WTC11 (cell line): ENCODE measurements around the gene MICAL1. TPM values are rescaled to one million over a fixed set of nuclear protein-coding genes. Genes with fewer than 3 reads are reported as not detected.

Experiments used
- ATAC-seq: fragments of 200-7000 bp; cut with Tn5 transposase; 2 replicates; pipeline ENCODE4 v1.10.0; 2021; ENCODE audit warnings: mild to moderate bottlenecking, moderate library complexity
- CTCF ChIA-PET: fragments of 300-600 bp; sonication (Branson Sonifier 250); formaldehyde crosslinking; loops from one replicate; lab custom pipeline; 2021; ENCODE audit warnings: antibody characterized with exemption; lab: Charles Lee
- POLR2A ChIA-PET: fragments of 350-600 bp; sonication (Branson Sonifier 250); formaldehyde crosslinking; loops from one replicate; lab custom pipeline; 2021; ENCODE audit warnings: antibody characterized with exemption; lab: Charles Lee
- DNase-seq: peaks from one replicate; pipeline ENCODE4 v3.0.0; 2021; ENCODE audit warnings: low spot score
- H3K27ac Mint-ChIP-seq: 2 replicates; pipeline ENCODE4 v1.8.0; 2021; ENCODE audit warnings: mixed read lengths
- H3K27me3 Mint-ChIP-seq: 2 replicates; pipeline ENCODE4 v1.8.0; 2021; ENCODE audit warnings: low read depth, mild to moderate bottlenecking, moderate library complexity, mixed read lengths
- H3K36me3 Mint-ChIP-seq: 2 replicates; pipeline ENCODE4 v1.8.0; 2021; ENCODE audit warnings: mixed read lengths
- H3K4me1 Mint-ChIP-seq: 2 replicates; pipeline ENCODE4 v1.8.0; 2022; ENCODE audit warnings: mixed read lengths
- H3K4me3 Mint-ChIP-seq: 2 replicates; pipeline ENCODE4 v1.8.0; 2021; ENCODE audit warnings: mild to moderate bottlenecking, moderate library complexity, mixed read lengths
- H3K9me3 Mint-ChIP-seq: 2 replicates; pipeline ENCODE4 v1.8.0; 2021; ENCODE audit warnings: mixed read lengths
- CDX4 ChIP-seq: fragments of 250-450 bp; sonication (Bioruptor Pico); IDR thresholded peaks from 2 replicates; pipeline ENCODE4 v1.9.0; 2021; ENCODE audit warnings: moderate library complexity, mild to moderate bottlenecking, inconsistent platforms, borderline replicate concordance
- CREB1 ChIP-seq: sonication (generic); formaldehyde crosslinking; IDR thresholded peaks from 2 replicates; pipeline ENCODE4 v1.8.0; 2023; ENCODE audit warnings: mild to moderate bottlenecking, missing genetic modification reagents
- ESRRA ChIP-seq: sonication (generic); formaldehyde crosslinking; IDR thresholded peaks from 2 replicates; pipeline ENCODE4 v1.8.1; 2022; ENCODE audit warnings: mild to moderate bottlenecking, missing genetic modification reagents, borderline replicate concordance
- GRHL2 ChIP-seq: fragments of 250-450 bp; sonication (Bioruptor Pico); IDR thresholded peaks from 2 replicates; pipeline ENCODE4 v1.8.0; 2022; ENCODE audit warnings: mild to moderate bottlenecking, moderate library complexity; ENCODE audit not compliant: insufficient replicate concordance, severe bottlenecking
- HMGA2 ChIP-seq: fragments of 250-450 bp; sonication (Bioruptor Pico); IDR thresholded peaks from 2 replicates; pipeline ENCODE4 v1.4.0; 2021; ENCODE audit warnings: mild to moderate bottlenecking, moderate library complexity
- IRF1 ChIP-seq: sonication (generic); formaldehyde crosslinking; IDR thresholded peaks from 2 replicates; pipeline ENCODE4 v1.8.0; 2023; ENCODE audit warnings: missing genetic modification reagents
- JUN ChIP-seq: sonication (generic); formaldehyde crosslinking; IDR thresholded peaks from 2 replicates; pipeline ENCODE4 v1.8.0; 2023; ENCODE audit warnings: mild to moderate bottlenecking, missing genetic modification reagents
- MAX ChIP-seq: sonication (generic); formaldehyde crosslinking; IDR thresholded peaks from 2 replicates; pipeline ENCODE4 v1.8.0; 2022; ENCODE audit warnings: mild to moderate bottlenecking, missing genetic modification reagents
- MYBL2 ChIP-seq: sonication (generic); formaldehyde crosslinking; IDR thresholded peaks from 2 replicates; pipeline ENCODE4 v1.8.1; 2023; ENCODE audit warnings: mild to moderate bottlenecking, moderate library complexity, missing genetic modification reagents
- NFE2L1 ChIP-seq: sonication (generic); formaldehyde crosslinking; IDR thresholded peaks from 2 replicates; pipeline ENCODE4 v1.8.1; 2023; ENCODE audit warnings: missing genetic modification reagents
- PRDM15 ChIP-seq: sonication (generic); formaldehyde crosslinking; IDR thresholded peaks from 2 replicates; pipeline ENCODE4 v1.8.0; 2022; ENCODE audit warnings: missing genetic modification reagents
- SMAD3 ChIP-seq: sonication (generic); formaldehyde crosslinking; IDR thresholded peaks from 2 replicates; pipeline ENCODE4 v1.8.0; 2022; ENCODE audit warnings: missing genetic modification reagents, mild to moderate bottlenecking, borderline replicate concordance
- STAT6 ChIP-seq: sonication (generic); formaldehyde crosslinking; conservative IDR thresholded peaks from 2 replicates; pipeline ENCODE4 v1.8.1; 2023; ENCODE audit warnings: mild to moderate bottlenecking, low read depth, missing genetic modification reagents, moderate library complexity
- ZMAT4 ChIP-seq: fragments of 250-450 bp; sonication (Bioruptor Pico); IDR thresholded peaks from 2 replicates; pipeline ENCODE4 v1.9.0; 2021; ENCODE audit warnings: mild to moderate bottlenecking
- ZNF138 ChIP-seq: sonication (generic); formaldehyde crosslinking; conservative IDR thresholded peaks from 2 replicates; pipeline ENCODE4 v1.8.1; 2022; ENCODE audit warnings: mild to moderate bottlenecking, moderate library complexity, missing genetic modification reagents
- total RNA-seq: library from RNA; stranded (reverse); gene quantifications from 3 replicates; pipeline ENCODE4 v1.2.3, GENCODE V29; 2021
- TF ChIP-seq, protein P1 (sequence below): fragments of 200-600 bp; IDR thresholded peaks from 2 replicates; pipeline ENCODE4 v1.8.0; 2022; ENCODE audit warnings: antibody characterized with exemption
- TF ChIP-seq, protein P2 (sequence below): sonication (generic); formaldehyde crosslinking; IDR thresholded peaks from 2 replicates; pipeline ENCODE4 v1.8.0; 2023; ENCODE audit warnings: missing genetic modification reagents, mild to moderate bottlenecking, borderline replicate concordance
- TF ChIP-seq, protein P3 (sequence below): sonication (generic); formaldehyde crosslinking; IDR thresholded peaks from 2 replicates; pipeline ENCODE4 v1.8.0; 2022; ENCODE audit warnings: mild to moderate bottlenecking, missing genetic modification reagents

MICAL1 gene
- total RNA-seq, 1 experiment from 2014 or later = 57.4 TPM

DNA sequence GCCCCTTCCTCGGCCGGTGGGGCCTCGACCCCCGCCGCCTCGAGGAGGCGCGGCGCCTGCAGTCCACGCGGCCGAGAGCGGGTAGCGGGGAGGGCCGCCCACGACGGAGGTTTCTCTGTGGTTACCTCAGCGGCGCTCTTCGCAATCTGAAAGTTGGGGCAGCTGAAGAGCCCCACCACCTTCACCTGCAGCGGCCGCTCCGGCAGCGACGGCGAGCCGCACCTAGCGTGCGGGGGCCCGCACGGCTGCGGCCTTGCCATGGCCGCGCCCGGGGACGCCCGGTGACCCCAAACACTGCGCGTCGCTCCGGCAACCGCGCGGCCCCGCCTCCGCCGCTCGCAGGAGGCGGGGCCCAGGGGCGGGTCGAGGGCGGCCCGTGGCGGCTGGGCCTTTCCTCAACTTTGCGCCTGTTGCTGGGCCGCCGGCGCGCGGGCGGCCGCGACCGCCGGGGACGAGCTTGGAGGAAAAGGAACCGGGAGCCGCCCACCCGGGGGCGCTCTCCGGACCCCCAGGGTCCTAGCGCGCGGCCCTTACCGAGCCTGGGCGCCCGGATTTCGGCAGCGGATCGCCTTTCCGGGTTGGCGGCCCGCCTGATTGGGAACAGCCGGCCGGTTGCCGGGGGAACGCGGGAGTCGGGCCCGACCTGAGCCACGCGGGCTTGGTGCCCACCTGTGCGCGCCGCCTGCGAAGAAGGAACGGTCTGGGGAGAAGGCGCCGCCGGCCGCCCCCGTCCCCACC is 15.1 kb downstream of the MICAL1 start, which contains the start of the genes PPIL6 and SMPD2:
Gene PPIL6, minus strand, starts transcription at position 298 of the 738 bp plus-strand sequence. Its CDS starts 38 bp downstream, at position 260.
Gene SMPD2, plus strand, starts transcription at position 394 of the 738 bp plus-strand sequence. CDS start 398 bp downstream, outside the sequence.
- POLR2A ChIA-PET = interaction anchor here (0.6 to 3.1 kb wide), 6 partner anchors 14 to 346 kb away, joined by 3 to 13 read pairs (median 4); partner anchors contain the start of genes CD164, MICAL1, SESN1 and ZBTB24
- TF ChIP-seq MAX = peak; percentile 50; the same call in 1 of the 2 replicates
- TF ChIP-seq SMAD3 = 0 out of 2 replicates have a peak, but pooled peaks have one; percentile 29
- TF ChIP-seq PRDM15 (CRISPR knock-in tag) = no peak
- TF ChIP-seq, protein P1, sequence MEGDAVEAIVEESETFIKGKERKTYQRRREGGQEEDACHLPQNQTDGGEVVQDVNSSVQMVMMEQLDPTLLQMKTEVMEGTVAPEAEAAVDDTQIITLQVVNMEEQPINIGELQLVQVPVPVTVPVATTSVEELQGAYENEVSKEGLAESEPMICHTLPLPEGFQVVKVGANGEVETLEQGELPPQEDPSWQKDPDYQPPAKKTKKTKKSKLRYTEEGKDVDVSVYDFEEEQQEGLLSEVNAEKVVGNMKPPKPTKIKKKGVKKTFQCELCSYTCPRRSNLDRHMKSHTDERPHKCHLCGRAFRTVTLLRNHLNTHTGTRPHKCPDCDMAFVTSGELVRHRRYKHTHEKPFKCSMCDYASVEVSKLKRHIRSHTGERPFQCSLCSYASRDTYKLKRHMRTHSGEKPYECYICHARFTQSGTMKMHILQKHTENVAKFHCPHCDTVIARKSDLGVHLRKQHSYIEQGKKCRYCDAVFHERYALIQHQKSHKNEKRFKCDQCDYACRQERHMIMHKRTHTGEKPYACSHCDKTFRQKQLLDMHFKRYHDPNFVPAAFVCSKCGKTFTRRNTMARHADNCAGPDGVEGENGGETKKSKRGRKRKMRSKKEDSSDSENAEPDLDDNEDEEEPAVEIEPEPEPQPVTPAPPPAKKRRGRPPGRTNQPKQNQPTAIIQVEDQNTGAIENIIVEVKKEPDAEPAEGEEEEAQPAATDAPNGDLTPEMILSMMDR = peak; percentile 40; the same call in 1 of the 2 replicates
- TF ChIP-seq ZNF138 (CRISPR knock-in tag) = peak; percentile 77; the same call in 1 of the 2 replicates
- TF ChIP-seq, protein P2, sequence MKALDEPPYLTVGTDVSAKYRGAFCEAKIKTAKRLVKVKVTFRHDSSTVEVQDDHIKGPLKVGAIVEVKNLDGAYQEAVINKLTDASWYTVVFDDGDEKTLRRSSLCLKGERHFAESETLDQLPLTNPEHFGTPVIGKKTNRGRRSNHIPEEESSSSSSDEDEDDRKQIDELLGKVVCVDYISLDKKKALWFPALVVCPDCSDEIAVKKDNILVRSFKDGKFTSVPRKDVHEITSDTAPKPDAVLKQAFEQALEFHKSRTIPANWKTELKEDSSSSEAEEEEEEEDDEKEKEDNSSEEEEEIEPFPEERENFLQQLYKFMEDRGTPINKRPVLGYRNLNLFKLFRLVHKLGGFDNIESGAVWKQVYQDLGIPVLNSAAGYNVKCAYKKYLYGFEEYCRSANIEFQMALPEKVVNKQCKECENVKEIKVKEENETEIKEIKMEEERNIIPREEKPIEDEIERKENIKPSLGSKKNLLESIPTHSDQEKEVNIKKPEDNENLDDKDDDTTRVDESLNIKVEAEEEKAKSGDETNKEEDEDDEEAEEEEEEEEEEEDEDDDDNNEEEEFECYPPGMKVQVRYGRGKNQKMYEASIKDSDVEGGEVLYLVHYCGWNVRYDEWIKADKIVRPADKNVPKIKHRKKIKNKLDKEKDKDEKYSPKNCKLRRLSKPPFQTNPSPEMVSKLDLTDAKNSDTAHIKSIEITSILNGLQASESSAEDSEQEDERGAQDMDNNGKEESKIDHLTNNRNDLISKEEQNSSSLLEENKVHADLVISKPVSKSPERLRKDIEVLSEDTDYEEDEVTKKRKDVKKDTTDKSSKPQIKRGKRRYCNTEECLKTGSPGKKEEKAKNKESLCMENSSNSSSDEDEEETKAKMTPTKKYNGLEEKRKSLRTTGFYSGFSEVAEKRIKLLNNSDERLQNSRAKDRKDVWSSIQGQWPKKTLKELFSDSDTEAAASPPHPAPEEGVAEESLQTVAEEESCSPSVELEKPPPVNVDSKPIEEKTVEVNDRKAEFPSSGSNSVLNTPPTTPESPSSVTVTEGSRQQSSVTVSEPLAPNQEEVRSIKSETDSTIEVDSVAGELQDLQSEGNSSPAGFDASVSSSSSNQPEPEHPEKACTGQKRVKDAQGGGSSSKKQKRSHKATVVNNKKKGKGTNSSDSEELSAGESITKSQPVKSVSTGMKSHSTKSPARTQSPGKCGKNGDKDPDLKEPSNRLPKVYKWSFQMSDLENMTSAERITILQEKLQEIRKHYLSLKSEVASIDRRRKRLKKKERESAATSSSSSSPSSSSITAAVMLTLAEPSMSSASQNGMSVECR (CRISPR knock-in tag) = peak; percentile 22
- TF ChIP-seq JUN (CRISPR knock-in tag) = no peak
- no peak for TF ChIP-seq ZMAT4 (CRISPR knock-in tag)
- TF ChIP-seq CDX4 (CRISPR knock-in tag) = no peak
- no peak for TF ChIP-seq CREB1 (CRISPR knock-in tag)
- TF ChIP-seq MYBL2 = 0 out of 2 replicates have a peak, but pooled peaks have one; percentile 74
- TF ChIP-seq, protein P3, sequence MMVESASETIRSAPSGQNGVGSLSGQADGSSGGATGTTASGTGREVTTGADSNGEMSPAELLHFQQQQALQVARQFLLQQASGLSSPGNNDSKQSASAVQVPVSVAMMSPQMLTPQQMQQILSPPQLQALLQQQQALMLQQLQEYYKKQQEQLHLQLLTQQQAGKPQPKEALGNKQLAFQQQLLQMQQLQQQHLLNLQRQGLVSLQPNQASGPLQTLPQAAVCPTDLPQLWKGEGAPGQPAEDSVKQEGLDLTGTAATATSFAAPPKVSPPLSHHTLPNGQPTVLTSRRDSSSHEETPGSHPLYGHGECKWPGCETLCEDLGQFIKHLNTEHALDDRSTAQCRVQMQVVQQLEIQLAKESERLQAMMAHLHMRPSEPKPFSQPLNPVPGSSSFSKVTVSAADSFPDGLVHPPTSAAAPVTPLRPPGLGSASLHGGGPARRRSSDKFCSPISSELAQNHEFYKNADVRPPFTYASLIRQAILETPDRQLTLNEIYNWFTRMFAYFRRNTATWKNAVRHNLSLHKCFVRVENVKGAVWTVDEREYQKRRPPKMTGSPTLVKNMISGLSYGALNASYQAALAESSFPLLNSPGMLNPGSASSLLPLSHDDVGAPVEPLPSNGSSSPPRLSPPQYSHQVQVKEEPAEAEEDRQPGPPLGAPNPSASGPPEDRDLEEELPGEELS (CRISPR knock-in tag) = peak; percentile 60; the same call in 1 of the 2 replicates
- TF ChIP-seq HMGA2 (CRISPR knock-in tag) = no peak
- TF ChIP-seq IRF1 (CRISPR knock-in tag) = no peak
- no peak for TF ChIP-seq ESRRA (CRISPR knock-in tag)
- TF ChIP-seq GRHL2 (CRISPR knock-in tag) = no peak
- TF ChIP-seq NFE2L1 (CRISPR knock-in tag) = no peak
- no peak for TF ChIP-seq STAT6 (CRISPR knock-in tag)

More for the DNA sequence above, 15.1 kb downstream of the MICAL1 start, which contains the start of the genes PPIL6 and SMPD2:
- CTCF ChIA-PET = interaction anchor here (0.7 to 2.5 kb wide), 15 partner anchors 10 to 599 kb away, joined by 3 to 24 read pairs (median 5); partner anchors contain the start of gene MICAL1
- Mint-ChIP-seq H3K9me3 (no peaks in the 10 kb centered on the region), H3K4me1 (peaks cover 14% of the 10 kb centered on the region; the same call in 1 of the 2 replicates), H3K36me3 (peaks cover 10% of the 10 kb centered on the region), H3K27ac (peak within 1 kb of the TSS; percentile 32; the same call in 1 of the 2 replicates), H3K4me3 (peak within 1 kb of the TSS; percentile 92), H3K27me3 (peaks cover 7% of the 10 kb centered on the region)
- DNase-seq (peak; percentile 88), ATAC-seq (peak; percentile 82)
